Mesendoderm (in vitro differentiated cells): Measurements from ENCODE around the gene AMIGO1.

Source experiments
- DNase-seq: peaks from one replicate; pipeline ENCODE4 v3.0.0; 2013
- H2AK5ac ChIP-seq: 2 replicates; pipeline ENCODE4 v1.6.1; 2013; ENCODE audit warnings: low read length, inconsistent platforms
- H2BK120ac ChIP-seq: 2 replicates; pipeline ENCODE4 v1.6.1; 2013; ENCODE audit warnings: low read depth, mild to moderate bottlenecking, low read length, moderate library complexity, mixed read lengths
- H2BK15ac ChIP-seq: replicated peaks from 2 replicates; pipeline ENCODE4 v1.6.1; 2013; ENCODE audit warnings: low read depth, mild to moderate bottlenecking, moderate library complexity
- H2BK5ac ChIP-seq: 2 replicates; pipeline ENCODE4 v1.6.1; 2013; ENCODE audit warnings: low read length, inconsistent platforms
- H3K18ac ChIP-seq: 2 replicates; pipeline ENCODE4 v1.6.1; 2013; ENCODE audit warnings: mild to moderate bottlenecking, low read length, mixed read lengths
- H3K23ac ChIP-seq: one replicate; pipeline ENCODE4 v1.6.1; 2013; ENCODE audit warnings: low read length
- H3K27ac ChIP-seq: 2 replicates; pipeline ENCODE4 v1.5.1; 2013; ENCODE audit warnings: low read depth, mild to moderate bottlenecking, inconsistent platforms, low read length, moderate library complexity
- H3K27me3 ChIP-seq: 2 replicates; pipeline ENCODE4 v1.6.1; 2013; ENCODE audit warnings: low read length, control low read depth, mild to moderate bottlenecking, inconsistent platforms; ENCODE audit not compliant: insufficient read depth, poor library complexity
- H3K36me3 ChIP-seq: 2 replicates; pipeline ENCODE4 v1.6.1; 2013; ENCODE audit warnings: low read length, inconsistent platforms; ENCODE audit not compliant: control insufficient read depth, insufficient read depth
- H3K4ac ChIP-seq: one replicate; pipeline ENCODE4 v1.6.1; 2013; ENCODE audit warnings: low read depth, mild to moderate bottlenecking, low read length, moderate library complexity
- H3K4me1 ChIP-seq: 2 replicates; pipeline ENCODE4 v1.6.1; 2013; ENCODE audit warnings: low read depth, low read length, inconsistent platforms; ENCODE audit not compliant: control insufficient read depth
- H3K4me2 ChIP-seq: 2 replicates; pipeline ENCODE4 v1.6.1; 2013; ENCODE audit warnings: low read length
- H3K4me3 ChIP-seq: 2 replicates; pipeline ENCODE4 v1.5.1; 2013; ENCODE audit warnings: mild to moderate bottlenecking, low read length
- H3K56ac ChIP-seq: one replicate; pipeline ENCODE4 v1.6.1; 2013; ENCODE audit warnings: low read length
- H3K79me1 ChIP-seq: 2 replicates; pipeline ENCODE4 v1.6.1; 2013; ENCODE audit warnings: low read length, inconsistent platforms
- H3K79me2 ChIP-seq: 2 replicates; pipeline ENCODE4 v1.6.1; 2013; ENCODE audit warnings: mild to moderate bottlenecking, low read length; ENCODE audit not compliant: control insufficient read depth, insufficient read depth
- H3K9ac ChIP-seq: 2 replicates; pipeline ENCODE4 v1.6.1; 2013; ENCODE audit warnings: low read length, inconsistent platforms
- H4K5ac ChIP-seq: one replicate; pipeline ENCODE4 v1.6.1; 2013; ENCODE audit warnings: low read length
- H4K8ac ChIP-seq: one replicate; pipeline ENCODE4 v1.6.1; 2013; ENCODE audit warnings: low read depth, mild to moderate bottlenecking, control low read depth, low read length, moderate library complexity
- WGBS: extraction: QIAGEN DNeasy Blood & Tissue Kit; methylation state at CpG from one replicate; pipeline ENCODE4 v1.1.7; 2013; ENCODE audit warnings: low lambda C conversion rate, missing lambda C conversion rate; ENCODE audit not compliant: insufficient coverage; ENCODE audit errors: extremely low coverage; 5-methylcytosine and 5-hydroxymethylcytosine counted together

The AMIGO1 gene

GRCh38 chr1:109513110-109513710 is 3.7 kb upstream of the AMIGO1 start:
- H3K79me1 ChIP-seq: no peaks in the 10 kb centered on the region
- H2BK5ac ChIP-seq: no peak overlapping the region
- H3K18ac ChIP-seq: no peak overlapping the region
- H3K36me3 ChIP-seq: no peaks in the 10 kb centered on the region
- no peaks in the 10 kb centered on the region for H3K4me1 ChIP-seq
- H2BK120ac ChIP-seq: no peak overlapping the region
- H3K27me3 ChIP-seq: peaks cover 2% of the 10 kb centered on the region
- no peak overlapping the region for H3K56ac ChIP-seq
- no peak overlapping the region for H4K8ac ChIP-seq
- no peak overlapping the region for H3K23ac ChIP-seq
- no peak overlapping the region for H3K27ac ChIP-seq
- H3K4me2 ChIP-seq: no peak overlapping the region
- H3K4me3 ChIP-seq: no peak overlapping the region
- no peak overlapping the region for H4K5ac ChIP-seq
- DNase-seq: no peak
- no peak overlapping the region for H2BK15ac ChIP-seq
- H3K79me2 ChIP-seq: no peaks in the 10 kb centered on the region
- no CpG with 5 or more reads among the region's 2 CpGs for WGBS
- H3K4ac ChIP-seq: no peak overlapping the region
- H2AK5ac ChIP-seq: no peak overlapping the region
- H3K9ac ChIP-seq: no peak overlapping the region

DNA sequence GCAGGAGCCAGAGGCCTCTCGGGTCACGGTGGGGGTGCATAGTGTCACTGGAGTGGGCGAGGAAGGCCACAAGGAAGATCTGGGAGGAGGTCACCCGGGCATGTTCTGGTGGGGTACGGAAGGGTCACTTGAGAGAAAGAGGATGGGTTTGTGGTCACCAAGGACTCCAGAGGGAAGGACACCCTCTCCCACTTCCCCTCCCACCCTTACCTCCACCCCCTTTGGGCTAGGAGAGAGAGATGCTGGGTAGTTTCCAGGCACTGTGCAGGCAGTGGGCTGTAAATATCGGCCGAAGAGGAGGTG is 703 bp downstream of the AMIGO1 start:
- H3K27ac ChIP-seq: no peak overlapping the region
- no peak overlapping the region for H2AK5ac ChIP-seq
- H3K23ac ChIP-seq: no peak overlapping the region
- no peak for DNase-seq
- H4K5ac ChIP-seq: no peak overlapping the region
- no peak overlapping the region for H3K56ac ChIP-seq
- no peak overlapping the region for H3K9ac ChIP-seq
- no CpG with 5 or more reads among the region's 7 CpGs for WGBS
- no peaks in the 10 kb centered on the region for H3K79me2 ChIP-seq
- no peaks in the 10 kb centered on the region for H3K36me3 ChIP-seq
- no peaks in the 10 kb centered on the region for H3K4me1 ChIP-seq
- no peak overlapping the region for H3K4me3 ChIP-seq
- H3K27me3 ChIP-seq: peaks cover 2% of the 10 kb centered on the region
- H2BK15ac ChIP-seq: no peak overlapping the region
- no peak overlapping the region for H3K4me2 ChIP-seq
- H3K18ac ChIP-seq: no peak overlapping the region
- no peak overlapping the region for H3K4ac ChIP-seq
- H3K79me1 ChIP-seq: no peaks in the 10 kb centered on the region
- no peak overlapping the region for H4K8ac ChIP-seq
- no peak overlapping the region for H2BK5ac ChIP-seq
- no peak overlapping the region for H2BK120ac ChIP-seq

DNA sequence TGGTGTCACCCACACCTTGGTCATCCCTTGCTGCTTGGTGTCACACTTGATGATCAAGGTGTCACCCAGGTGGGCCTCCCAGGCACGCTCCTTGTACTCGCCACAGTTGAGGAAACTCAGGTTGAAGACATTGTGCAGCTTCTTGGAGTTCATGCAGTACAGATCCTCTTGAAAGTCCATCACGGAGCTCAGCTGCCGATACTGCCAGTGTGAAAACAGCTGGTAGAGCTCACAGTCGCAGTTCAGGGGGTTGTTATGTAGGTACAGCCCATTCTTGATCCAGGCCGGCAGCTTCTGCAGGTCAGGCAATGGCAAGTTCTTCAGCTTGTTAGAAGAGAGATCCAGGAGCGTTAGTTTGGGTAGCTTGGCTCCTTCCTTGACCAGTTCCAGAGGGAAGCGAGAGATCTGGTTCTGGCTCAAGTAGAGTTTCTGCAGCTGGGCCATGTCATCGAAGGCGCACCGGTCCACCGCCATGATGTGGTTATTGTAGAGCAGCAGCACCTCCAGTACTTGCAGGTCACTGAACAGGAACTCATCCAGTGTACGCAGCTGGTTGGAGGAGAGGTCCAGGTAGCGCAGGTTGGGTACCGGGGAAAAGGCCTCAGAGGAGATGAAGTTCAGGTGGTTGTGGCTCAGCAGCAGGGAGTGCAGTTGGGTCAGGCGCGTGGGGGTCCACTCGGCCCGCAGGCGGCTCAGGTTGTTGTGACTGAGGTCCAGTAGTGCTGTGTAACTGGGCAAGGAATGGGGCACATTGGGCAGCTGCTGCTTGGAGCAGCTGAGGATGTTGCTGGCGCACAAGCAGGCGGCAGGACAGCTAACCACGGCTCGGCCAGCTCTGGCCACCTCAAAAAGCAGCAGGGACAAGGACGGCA is 1.3 kb downstream of the AMIGO1 start:
- no peak overlapping the region for H3K18ac ChIP-seq
- H3K27me3 ChIP-seq: peaks cover 2% of the 10 kb centered on the region

GRCh38 chr1:109504974-109505373 is 4.6 kb downstream of the AMIGO1 start:
- DNase-seq: no peak
- H3K4me3 ChIP-seq: no peak overlapping the region
- peaks cover 2% of the 10 kb centered on the region for H3K4me1 ChIP-seq
- no peaks in the 10 kb centered on the region for H3K79me2 ChIP-seq
- peaks cover 2% of the 10 kb centered on the region for H3K27me3 ChIP-seq
- no peak overlapping the region for H4K8ac ChIP-seq
- WGBS: no CpG with 5 or more reads among the region's 1 CpG
- H2BK15ac ChIP-seq: no peak overlapping the region
- H3K27ac ChIP-seq: no peak overlapping the region
- H2BK5ac ChIP-seq: no peak overlapping the region
- no peak overlapping the region for H2AK5ac ChIP-seq
- no peak overlapping the region for H4K5ac ChIP-seq
- no peak overlapping the region for H3K18ac ChIP-seq
- no peaks in the 10 kb centered on the region for H3K36me3 ChIP-seq
- H3K56ac ChIP-seq: no peak overlapping the region
- H3K4me2 ChIP-seq: no peak overlapping the region
- H3K23ac ChIP-seq: no peak overlapping the region
- H2BK120ac ChIP-seq: no peak overlapping the region
- H3K9ac ChIP-seq: no peak overlapping the region
- H3K4ac ChIP-seq: no peak overlapping the region
- H3K79me1 ChIP-seq: no peaks in the 10 kb centered on the region

More for the DNA sequence above, 1.3 kb downstream of the AMIGO1 start:
- H3K4me2 ChIP-seq: no peak overlapping the region
- no CpG with 5 or more reads among the region's 25 CpGs for WGBS
- no peak overlapping the region for H2BK5ac ChIP-seq
- no peaks in the 10 kb centered on the region for H3K36me3 ChIP-seq
- no peak overlapping the region for H2BK120ac ChIP-seq
- no peak overlapping the region for H2AK5ac ChIP-seq
- no peak overlapping the region for H3K56ac ChIP-seq
- no peak for DNase-seq
- H3K9ac ChIP-seq: no peak overlapping the region
- no peak overlapping the region for H3K4ac ChIP-seq
- no peaks in the 10 kb centered on the region for H3K79me1 ChIP-seq
- H4K8ac ChIP-seq: no peak overlapping the region
- H3K23ac ChIP-seq: no peak overlapping the region
- H3K27ac ChIP-seq: no peak overlapping the region
- no peak overlapping the region for H2BK15ac ChIP-seq
- no peak overlapping the region for H3K4me3 ChIP-seq
- no peaks in the 10 kb centered on the region for H3K79me2 ChIP-seq
- no peak overlapping the region for H4K5ac ChIP-seq
- H3K4me1 ChIP-seq: no peaks in the 10 kb centered on the region

GRCh38 chr1:109503935-109504334 is 5.6 kb downstream of the AMIGO1 start:
- no peak overlapping the region for H3K4ac ChIP-seq
- no peak for DNase-seq
- H3K27ac ChIP-seq: no peak overlapping the region
- no peak overlapping the region for H3K23ac ChIP-seq
- no peak overlapping the region for H3K4me3 ChIP-seq
- H4K5ac ChIP-seq: no peak overlapping the region
- H3K79me1 ChIP-seq: no peaks in the 10 kb centered on the region
- H2BK15ac ChIP-seq: no peak overlapping the region
- H3K27me3 ChIP-seq: peaks cover 2% of the 10 kb centered on the region
- no peak overlapping the region for H2AK5ac ChIP-seq
- H3K9ac ChIP-seq: no peak overlapping the region
- no peaks in the 10 kb centered on the region for H3K36me3 ChIP-seq
- no peak overlapping the region for H3K56ac ChIP-seq
- no peak overlapping the region for H2BK120ac ChIP-seq
- peaks cover 2% of the 10 kb centered on the region for H3K4me1 ChIP-seq
- no peaks in the 10 kb centered on the region for H3K79me2 ChIP-seq
- H3K4me2 ChIP-seq: no peak overlapping the region
- no CpG with 5 or more reads among the region's 5 CpGs for WGBS
- H4K8ac ChIP-seq: no peak overlapping the region
- H2BK5ac ChIP-seq: no peak overlapping the region
- H3K18ac ChIP-seq: no peak overlapping the region
